NCI-H2081 (cell line): ENCODE data around the gene LOXL1.
"Not testable (repeated sequence)": the region's sequence is repeated elsewhere in the genome, so short reads cannot be mapped to it uniquely, and the experiment has no call there.

Source experiments
- DNase-seq, 2 experiments: peaks; one replicate each; lab custom pipeline; 2025; lab: John Stamatoyannopoulos, UW

Gene LOXL1

DNA sequence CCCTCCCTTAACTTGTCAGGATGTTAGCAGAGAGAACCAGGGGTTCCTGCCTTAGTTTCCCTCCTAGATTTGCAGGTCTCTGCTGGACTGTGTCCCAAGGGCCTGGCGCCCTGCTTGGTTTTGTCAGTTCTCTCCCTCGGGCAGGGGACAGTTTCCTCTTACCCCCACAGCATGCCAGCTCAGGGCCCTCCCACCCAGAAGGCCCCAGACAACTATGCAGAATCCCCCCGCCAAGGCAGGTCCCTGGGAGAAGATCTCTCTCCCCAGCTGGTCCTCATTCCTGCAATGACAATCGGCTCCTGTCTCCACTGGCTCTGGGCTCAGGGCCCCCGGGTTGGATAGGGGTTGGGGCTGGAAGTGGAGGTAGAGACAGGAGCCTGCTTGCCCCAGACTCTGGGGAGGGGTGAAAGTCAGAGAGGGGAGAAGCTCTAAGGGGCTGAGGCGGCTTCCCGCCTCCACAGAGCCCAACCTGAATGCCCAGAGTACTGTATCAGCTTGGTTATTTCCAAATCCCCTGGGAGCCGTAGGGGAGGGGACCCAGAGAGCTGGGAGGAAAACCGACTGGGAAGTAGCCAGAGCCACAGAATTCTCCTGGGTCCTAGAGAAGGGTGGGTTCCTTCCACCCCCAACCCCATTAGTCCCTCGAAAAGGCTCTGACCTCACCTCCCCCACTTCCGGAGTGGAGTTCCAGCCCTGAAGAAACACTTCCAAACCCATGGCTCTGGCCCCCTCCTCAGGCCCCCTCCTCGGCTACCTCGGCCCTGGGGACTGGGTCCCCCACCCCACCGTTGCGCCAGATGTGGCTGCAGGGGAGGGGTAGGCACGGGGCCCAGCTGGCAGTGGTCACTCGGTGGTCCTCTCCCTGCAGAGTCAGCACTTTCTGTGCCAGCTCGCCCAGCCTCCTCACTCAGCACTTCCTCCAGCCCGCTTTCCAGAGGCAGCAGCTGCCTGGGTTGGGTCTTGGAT lies 3.8 kb upstream of the LOXL1 start:
- no peak for DNase-seq

DNA sequence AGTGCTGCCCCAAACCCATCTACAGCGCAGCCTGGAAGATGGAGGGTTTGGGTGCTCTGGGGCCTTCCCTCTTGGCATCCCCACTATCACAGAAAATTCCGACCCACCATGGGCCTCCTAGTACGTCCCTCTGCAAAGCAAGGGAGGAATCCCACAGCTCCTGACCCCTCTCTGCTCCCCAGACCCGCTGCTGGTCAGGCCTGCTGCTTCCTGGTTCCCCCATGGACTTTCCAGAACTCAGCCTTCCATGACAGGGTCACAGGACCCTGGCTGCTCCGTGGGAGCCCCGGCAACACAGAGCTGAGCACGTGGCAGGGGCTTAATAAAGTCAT lies 3.1 kb upstream of the LOXL1 start:
- DNase-seq, result no peak

GRCh38 chr15:73923488-73924164 lies 2.6 kb upstream of the LOXL1 start:
- no peak for DNase-seq

DNA sequence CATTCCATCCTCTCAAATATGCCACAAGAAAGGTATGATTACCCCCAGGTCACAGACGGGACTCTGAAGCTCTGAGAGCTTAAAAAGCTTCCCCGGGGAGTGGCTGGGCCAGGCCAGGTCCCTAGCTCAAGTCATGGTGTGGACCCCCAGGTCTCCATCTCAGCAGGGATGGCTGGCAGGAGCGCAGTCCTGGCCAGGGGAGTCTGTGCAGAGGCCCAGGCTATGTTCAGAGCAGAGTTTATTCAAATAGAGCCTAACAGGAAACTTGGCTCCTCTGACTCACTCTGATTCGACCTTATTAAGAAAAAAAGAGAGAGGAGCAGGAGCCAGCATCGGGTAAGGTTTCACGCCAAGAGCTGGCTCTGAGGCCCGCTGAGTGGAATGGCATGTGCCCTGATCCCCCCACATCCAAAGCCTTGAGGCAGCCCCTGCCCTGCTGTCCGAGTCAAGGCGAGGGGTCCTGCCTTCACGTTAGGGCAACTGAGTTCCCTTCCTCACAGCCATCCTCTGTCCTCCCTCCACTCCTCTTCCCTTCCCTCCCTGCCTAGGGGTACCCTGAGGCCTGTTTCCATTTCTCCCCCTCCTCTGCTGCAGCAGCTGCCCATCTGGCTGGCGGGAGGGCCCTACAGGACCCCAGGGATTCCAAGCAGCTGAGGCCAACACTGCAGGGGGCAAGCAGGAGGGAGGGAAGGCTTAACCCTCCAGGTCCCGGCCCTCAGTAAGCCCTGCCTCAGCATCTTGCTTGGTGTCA lies 1.9 kb upstream of the LOXL1 start:
- no peak for DNase-seq

DNA sequence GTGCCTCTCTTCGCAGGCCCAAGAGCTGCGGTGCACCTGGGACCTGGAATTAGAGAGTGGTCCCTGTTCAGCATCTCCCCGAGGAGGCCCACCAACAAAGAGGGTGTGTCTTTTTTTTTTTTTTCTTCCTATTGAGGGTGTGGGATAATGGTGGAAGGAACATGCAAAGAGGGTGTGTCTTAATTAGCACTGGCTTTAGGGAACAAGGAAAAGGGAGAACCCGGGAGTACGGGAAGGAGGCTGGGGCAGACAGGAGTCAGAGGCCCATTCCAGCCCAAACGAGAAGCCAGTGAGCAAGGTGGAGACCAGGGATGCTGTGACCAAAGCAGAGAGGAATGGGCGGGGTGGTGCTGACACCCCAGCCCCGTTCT lies 429 bp upstream of the LOXL1 start:
- no peak for DNase-seq

DNA sequence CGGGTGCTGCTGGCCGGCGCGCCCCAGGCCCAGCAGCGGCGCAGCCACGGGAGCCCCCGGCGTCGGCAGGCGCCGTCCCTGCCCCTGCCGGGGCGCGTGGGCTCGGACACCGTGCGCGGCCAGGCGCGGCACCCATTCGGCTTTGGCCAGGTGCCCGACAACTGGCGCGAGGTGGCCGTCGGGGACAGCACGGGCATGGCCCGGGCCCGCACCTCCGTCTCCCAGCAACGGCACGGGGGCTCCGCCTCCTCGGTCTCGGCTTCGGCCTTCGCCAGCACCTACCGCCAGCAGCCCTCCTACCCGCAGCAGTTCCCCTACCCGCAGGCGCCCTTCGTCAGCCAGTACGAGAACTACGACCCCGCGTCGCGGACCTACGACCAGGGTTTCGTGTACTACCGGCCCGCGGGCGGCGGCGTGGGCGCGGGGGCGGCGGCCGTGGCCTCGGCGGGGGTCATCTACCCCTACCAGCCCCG lies 777 bp downstream of the LOXL1 start:
- DNase-seq, result peak; percentile 20 to 33

DNA sequence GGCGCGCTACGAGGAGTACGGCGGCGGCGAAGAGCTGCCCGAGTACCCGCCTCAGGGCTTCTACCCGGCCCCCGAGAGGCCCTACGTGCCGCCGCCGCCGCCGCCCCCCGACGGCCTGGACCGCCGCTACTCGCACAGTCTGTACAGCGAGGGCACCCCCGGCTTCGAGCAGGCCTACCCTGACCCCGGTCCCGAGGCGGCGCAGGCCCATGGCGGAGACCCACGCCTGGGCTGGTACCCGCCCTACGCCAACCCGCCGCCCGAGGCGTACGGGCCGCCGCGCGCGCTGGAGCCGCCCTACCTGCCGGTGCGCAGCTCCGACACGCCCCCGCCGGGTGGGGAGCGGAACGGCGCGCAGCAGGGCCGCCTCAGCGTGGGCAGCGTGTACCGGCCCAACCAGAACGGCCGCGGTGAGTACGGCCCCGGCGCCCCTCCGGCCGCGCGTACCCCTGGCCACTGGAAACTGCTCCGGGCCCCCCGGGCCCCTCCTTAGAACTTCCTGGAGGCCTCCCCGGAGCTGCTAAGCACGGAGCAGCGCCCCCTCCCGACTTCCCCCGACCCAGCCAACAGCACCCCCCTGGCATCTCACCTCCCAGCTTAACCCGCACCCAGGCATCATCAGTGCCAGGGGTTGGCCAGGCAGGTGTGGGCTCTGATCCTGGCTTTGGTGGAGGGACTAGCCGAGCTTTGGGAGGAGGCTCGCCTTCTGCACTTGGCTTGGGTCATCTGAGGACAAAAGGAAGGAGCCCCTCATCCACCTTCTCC lies 1.4 kb downstream of the LOXL1 start:
- peak; percentile 52 to 69 for DNase-seq

GRCh38 chr15:73928241-73928579 lies 1.9 kb downstream of the LOXL1 start:
- no peak for DNase-seq

- no peak for DNase-seq
Observed at GRCh38 chr15:73928971-73929627, 2.8 kb downstream of the LOXL1 start.

GRCh38 chr15:73930371-73930770 lies 4.1 kb downstream of the LOXL1 start:
- no peak for DNase-seq

DNA sequence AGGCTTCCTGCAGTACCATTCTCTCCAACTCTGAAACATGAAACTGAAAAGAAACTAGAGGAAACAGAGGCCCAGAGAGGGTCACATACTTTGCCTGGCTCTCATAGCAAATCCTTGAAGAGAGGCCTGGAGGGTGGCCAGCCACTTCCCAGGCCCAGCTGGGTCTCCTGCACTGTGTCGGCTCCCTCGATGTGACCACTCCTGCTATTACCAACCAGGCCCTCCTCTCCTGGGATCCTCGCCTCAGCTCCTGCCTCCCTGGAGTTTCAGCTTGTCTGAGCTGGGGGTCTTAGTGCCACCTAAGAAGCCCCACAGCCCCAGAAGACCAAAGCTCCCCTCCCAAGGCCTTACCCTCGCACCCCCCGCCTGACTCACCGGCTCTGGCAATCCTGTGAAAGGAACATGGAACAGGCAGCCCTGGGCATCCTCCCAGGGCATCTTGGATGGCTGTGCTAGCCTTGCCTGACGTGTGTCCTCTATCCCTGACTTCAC lies 4.6 kb downstream of the LOXL1 start:
- no peak for DNase-seq

GRCh38 chr15:73931441-73931840 lies 5.2 kb downstream of the LOXL1 start:
- no peak for DNase-seq

GRCh38 chr15:73932381-73933191 lies 6.3 kb downstream of the LOXL1 start:
- no peak for DNase-seq

GRCh38 chr15:73934281-73934680 lies 8.0 kb downstream of the LOXL1 start:
- no peak for DNase-seq

DNA sequence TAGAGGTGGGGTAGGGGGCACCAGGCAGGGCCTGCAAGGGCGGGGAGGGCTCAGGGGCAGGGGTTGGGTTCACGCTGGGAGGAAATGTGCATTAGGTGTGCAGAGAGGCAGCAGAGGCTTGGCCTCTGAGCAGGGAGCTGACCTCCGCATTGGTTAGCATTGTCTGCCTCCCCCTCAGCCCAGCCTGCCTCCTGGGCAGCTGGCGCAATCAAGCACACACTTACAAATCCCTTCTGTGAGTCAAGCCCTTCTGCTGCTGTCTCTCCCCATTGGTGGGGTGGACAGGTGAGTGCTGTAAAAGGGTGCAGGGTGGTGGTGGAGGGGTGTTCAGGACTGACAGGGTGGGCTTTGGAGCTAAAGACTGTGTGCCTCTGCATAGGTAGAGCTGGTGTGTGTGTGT lies 9.3 kb downstream of the LOXL1 start:
- no peak for DNase-seq

- peak in 1 of 2 experiments; percentile 32 for DNase-seq
Observed at GRCh38 chr15:73936181-73936580, 9.9 kb downstream of the LOXL1 start.

- DNase-seq, result no peak
Observed at GRCh38 chr15:73936588-73937290, 10.5 kb downstream of the LOXL1 start.

- DNase-seq, result no peak
Observed at GRCh38 chr15:73937296-73937695, 11.0 kb downstream of the LOXL1 start.

DNA sequence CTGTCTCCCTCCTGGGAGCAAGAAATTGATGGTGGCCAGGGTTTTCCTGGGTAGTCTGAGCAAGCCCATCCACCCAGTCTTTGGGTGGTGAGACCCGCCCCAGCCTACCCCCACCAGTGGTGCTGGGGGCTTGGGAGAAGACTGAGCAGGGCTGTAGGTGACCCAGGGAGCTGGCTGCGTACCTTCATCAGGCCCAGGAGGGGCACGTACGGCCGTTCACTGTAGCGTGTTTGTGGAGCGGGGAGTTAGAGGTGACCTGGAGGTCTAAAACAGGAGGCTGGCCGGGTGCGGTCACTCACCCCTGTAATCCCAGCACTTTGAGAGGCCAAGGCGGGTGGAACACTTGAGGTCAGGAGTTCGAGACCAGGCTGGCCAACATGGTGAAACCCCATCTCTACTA lies 11.5 kb downstream of the LOXL1 start:
- DNase-seq, result no peak

- DNase-seq, result not testable (repeated sequence)
Observed at GRCh38 chr15:73938516-73938915, 12.3 kb downstream of the LOXL1 start.
